ENCODE measurements around the gene CDC42BPB. TPM values are rescaled to one million over a fixed set of nuclear protein-coding genes. Genes with fewer than 3 reads are reported as not detected.

CDC42BPB gene
- total RNA-seq, 1 experiment from 2014 or later, result 84.4 TPM

DNA sequence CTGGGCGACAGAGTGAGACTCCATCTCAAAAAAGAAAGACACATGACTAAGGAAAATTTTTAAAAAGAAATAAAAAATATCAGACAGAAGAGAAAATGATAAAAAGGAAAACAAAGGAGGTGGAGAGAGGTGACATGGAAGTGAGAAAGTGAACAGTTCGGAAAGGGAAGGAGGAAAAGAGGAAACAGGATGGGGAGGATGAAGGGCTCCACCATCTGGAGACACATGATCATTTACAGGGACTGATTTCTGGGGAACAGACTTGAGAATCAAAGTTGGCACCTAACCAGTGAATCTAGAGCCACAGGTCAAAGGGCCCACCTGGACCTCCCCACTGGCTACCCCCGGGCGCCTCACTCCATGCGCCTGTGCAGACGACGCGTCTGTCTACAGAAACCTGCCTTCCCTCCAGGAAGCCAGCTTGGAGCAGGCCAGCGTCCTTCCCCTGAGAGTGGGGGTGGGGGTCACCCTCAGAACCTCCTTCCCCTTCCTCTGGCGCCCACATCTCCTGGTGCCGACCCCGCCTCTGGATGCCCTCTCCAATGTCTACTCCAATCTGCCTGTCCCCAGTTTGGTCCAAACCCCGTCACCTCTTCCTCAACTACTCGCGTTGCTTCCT lies 74.4 kb downstream of the CDC42BPB start:
- intact Hi-C loops (cut with micrococcal nuclease; ENCODE audit: unreplicated experiment) (no loop called here), in situ Hi-C loops (cut with HindIII; ENCODE audit: low pct_unique_long_range_greater_than_20kb, low sequenced_read_pairs) (no loop called here)
- ChIA-PET CTCF (no interaction called here), POLR2A (no interaction called here)
- DNase-seq (ENCODE audit: low read depth, low spot score), result no peak
- 0 out of 2 replicates have a peak, but pooled peaks cover 2% of the 10 kb centered on the region for H3K36me3 ChIP-seq (ENCODE audit: control insufficient read depth, insufficient read depth, low read length)
- BruUV-seq (replicated peaks), result no TSS peak
- H3K27me3 ChIP-seq (ENCODE audit: control insufficient read depth, insufficient read depth, low read length), result no peaks in the 10 kb centered on the region
- no peak overlapping the region for H3K27ac ChIP-seq (ENCODE audit: low read length)
- ATAC-seq, result no peak
- no peaks in the 10 kb centered on the region for H3K4me1 ChIP-seq (ENCODE audit: control insufficient read depth, insufficient read depth, low read length)
- TF ChIP-seq, protein P1, sequence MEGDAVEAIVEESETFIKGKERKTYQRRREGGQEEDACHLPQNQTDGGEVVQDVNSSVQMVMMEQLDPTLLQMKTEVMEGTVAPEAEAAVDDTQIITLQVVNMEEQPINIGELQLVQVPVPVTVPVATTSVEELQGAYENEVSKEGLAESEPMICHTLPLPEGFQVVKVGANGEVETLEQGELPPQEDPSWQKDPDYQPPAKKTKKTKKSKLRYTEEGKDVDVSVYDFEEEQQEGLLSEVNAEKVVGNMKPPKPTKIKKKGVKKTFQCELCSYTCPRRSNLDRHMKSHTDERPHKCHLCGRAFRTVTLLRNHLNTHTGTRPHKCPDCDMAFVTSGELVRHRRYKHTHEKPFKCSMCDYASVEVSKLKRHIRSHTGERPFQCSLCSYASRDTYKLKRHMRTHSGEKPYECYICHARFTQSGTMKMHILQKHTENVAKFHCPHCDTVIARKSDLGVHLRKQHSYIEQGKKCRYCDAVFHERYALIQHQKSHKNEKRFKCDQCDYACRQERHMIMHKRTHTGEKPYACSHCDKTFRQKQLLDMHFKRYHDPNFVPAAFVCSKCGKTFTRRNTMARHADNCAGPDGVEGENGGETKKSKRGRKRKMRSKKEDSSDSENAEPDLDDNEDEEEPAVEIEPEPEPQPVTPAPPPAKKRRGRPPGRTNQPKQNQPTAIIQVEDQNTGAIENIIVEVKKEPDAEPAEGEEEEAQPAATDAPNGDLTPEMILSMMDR (IDR thresholded peaks at IDR 0.05), result no peak
- TF ChIP-seq TCF7L2 (IDR thresholded peaks at IDR 0.05; ENCODE audit: low read depth, low read length) (no peak), POLR2AphosphoS5 (IDR thresholded peaks at IDR 0.05; ENCODE audit: low read depth, low read length) (no peak), SIN3A (IDR thresholded peaks at IDR 0.05; ENCODE audit: borderline replicate concordance, insufficient read depth, low read depth, low read length) (no peak)
- TF ChIP-seq, protein P2, sequence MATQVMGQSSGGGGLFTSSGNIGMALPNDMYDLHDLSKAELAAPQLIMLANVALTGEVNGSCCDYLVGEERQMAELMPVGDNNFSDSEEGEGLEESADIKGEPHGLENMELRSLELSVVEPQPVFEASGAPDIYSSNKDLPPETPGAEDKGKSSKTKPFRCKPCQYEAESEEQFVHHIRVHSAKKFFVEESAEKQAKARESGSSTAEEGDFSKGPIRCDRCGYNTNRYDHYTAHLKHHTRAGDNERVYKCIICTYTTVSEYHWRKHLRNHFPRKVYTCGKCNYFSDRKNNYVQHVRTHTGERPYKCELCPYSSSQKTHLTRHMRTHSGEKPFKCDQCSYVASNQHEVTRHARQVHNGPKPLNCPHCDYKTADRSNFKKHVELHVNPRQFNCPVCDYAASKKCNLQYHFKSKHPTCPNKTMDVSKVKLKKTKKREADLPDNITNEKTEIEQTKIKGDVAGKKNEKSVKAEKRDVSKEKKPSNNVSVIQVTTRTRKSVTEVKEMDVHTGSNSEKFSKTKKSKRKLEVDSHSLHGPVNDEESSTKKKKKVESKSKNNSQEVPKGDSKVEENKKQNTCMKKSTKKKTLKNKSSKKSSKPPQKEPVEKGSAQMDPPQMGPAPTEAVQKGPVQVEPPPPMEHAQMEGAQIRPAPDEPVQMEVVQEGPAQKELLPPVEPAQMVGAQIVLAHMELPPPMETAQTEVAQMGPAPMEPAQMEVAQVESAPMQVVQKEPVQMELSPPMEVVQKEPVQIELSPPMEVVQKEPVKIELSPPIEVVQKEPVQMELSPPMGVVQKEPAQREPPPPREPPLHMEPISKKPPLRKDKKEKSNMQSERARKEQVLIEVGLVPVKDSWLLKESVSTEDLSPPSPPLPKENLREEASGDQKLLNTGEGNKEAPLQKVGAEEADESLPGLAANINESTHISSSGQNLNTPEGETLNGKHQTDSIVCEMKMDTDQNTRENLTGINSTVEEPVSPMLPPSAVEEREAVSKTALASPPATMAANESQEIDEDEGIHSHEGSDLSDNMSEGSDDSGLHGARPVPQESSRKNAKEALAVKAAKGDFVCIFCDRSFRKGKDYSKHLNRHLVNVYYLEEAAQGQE (IDR thresholded peaks at IDR 0.05; ENCODE audit: insufficient read depth in 1 of 2, low read depth in 2 of 2, low read length in 1 of 2), result no peak
- no peak overlapping the region for H3K4me3 ChIP-seq (ENCODE audit: low read depth in 2 of 2, low read length in 2 of 2)
- H3K9me3 ChIP-seq (ENCODE audit: control insufficient read depth, insufficient read depth, low read depth, low read length), result no peaks in the 10 kb centered on the region

GRCh38 chr14:102980409-102980810 lies 76.9 kb downstream of the CDC42BPB start:
- H3K36me3 ChIP-seq (ENCODE audit: control insufficient read depth, insufficient read depth, low read length), result 0 out of 2 replicates have a peak, but pooled peaks cover 2% of the 10 kb centered on the region
- DNase-seq (ENCODE audit: low read depth, low spot score), result no peak
- no peaks in the 10 kb centered on the region for H3K9me3 ChIP-seq (ENCODE audit: control insufficient read depth, insufficient read depth, low read depth, low read length)
- no peak for ATAC-seq
- CTCF ChIA-PET, result no interaction called here
- in situ Hi-C loops (cut with HindIII; ENCODE audit: low pct_unique_long_range_greater_than_20kb, low sequenced_read_pairs), result no loop called here
- H3K4me1 ChIP-seq (ENCODE audit: control insufficient read depth, insufficient read depth, low read length), result no peaks in the 10 kb centered on the region
- H3K27ac ChIP-seq (ENCODE audit: low read length), result no peak overlapping the region
- H3K4me3 ChIP-seq (ENCODE audit: low read depth in 2 of 2, low read length in 2 of 2), result no peak overlapping the region
- POLR2A ChIA-PET, result no interaction called here
- BruUV-seq (replicated peaks), result no TSS peak
- H3K27me3 ChIP-seq (ENCODE audit: control insufficient read depth, insufficient read depth, low read length), result no peaks in the 10 kb centered on the region
- TF ChIP-seq, protein P2 (IDR thresholded peaks at IDR 0.05; ENCODE audit: insufficient read depth in 1 of 2, low read depth in 2 of 2, low read length in 1 of 2), result no peak
- TF ChIP-seq, protein P1 (IDR thresholded peaks at IDR 0.05), result no peak
- TF ChIP-seq SIN3A (IDR thresholded peaks at IDR 0.05; ENCODE audit: borderline replicate concordance, insufficient read depth, low read depth, low read length), result no peak
- no peak for TF ChIP-seq TCF7L2 (IDR thresholded peaks at IDR 0.05; ENCODE audit: low read depth, low read length)
- no peak for TF ChIP-seq POLR2AphosphoS5 (IDR thresholded peaks at IDR 0.05; ENCODE audit: low read depth, low read length)
- intact Hi-C loops (cut with micrococcal nuclease; ENCODE audit: unreplicated experiment), result no loop called here

Measured in Panc1 (cell line).